Umbilical cord (tissue), 2 donors: Measurements from ENCODE around the gene PRKCB. TPM values are rescaled to one million over a fixed set of nuclear protein-coding genes. Genes with fewer than 3 reads are reported as not detected.
"Not testable (repeated sequence)": the region's sequence is repeated elsewhere in the genome, so short reads cannot be mapped to it uniquely, and the experiment has no call there.

Experiments
- DNase-seq: peaks from one replicate; pipeline ENCODE4 v3.0.0-alpha.2; 2015; ENCODE audit warnings: low spot score
- total RNA-seq: library from RNA; depleted of rRNA; stranded (reverse); fragments of >200 nt; gene quantifications from one replicate; pipeline ENCODE4 v1.2.3, GENCODE V29; 2014; ENCODE audit warnings: low replicate concordance; ENCODE audit not compliant: insufficient read depth

Gene PRKCB
- total RNA-seq, 1 donor from 2014 or later, result 17.8 TPM

DNA sequence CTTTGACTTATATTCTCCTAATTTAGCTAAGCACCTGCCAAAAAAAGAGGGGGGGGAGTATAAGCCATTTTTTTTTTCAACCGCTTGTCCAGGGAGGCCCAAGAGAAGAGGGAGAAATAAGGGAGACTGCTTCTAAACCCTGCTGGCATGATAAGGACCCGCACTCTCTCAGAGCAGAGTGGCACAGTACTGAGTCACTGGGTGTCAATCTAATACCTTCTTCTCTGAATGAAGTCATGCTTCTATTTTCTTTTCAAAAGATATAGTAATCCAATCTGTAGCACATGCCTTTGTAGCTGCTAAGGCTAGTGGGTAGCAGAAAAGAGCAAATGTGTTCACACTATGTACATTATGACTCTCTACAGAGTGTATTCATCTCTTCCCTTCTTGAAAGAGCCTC is 385.4 kb downstream of the PRKCB start:
- DNase-seq, result no peak

DNA sequence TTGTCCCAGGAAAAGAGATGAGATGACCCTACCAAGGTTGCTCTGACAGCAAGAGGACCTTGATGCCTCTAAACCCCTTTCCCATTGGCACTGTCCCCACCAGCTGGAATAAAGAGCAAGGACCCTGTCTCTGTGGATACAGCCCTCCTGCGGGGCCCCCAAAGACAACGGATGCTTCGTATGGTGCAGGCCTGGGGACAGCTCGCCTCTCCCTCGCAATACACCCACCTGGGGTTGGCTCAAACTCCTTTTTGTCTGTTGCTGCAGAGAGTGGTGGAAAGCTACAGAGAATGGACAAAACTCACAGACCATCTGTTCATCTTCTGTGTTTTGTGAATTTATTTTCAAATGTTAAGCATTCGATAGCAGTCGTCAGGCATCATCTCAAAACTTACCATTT is 392.7 kb downstream of the PRKCB start:
- no peak for DNase-seq

DNA sequence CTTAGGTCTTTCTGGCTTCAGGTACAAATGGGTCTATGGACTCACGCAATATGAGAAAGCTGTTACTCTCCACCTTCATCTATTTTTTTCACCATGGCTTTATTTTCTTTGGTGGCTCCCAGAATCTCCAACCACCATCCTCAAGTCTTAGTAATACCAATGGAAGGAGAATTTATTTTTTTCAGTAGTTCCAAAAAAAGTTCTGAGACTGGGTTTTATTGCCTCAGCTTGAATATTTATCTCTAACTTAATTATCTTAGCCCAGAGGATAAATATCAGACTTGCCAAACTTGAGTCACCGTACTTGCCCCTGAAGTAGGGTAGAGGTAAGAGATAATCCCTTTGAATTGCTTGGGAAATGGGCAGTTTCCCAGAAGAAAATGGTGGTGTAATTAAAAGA is 397.2 kb downstream of the PRKCB start:
- no peak for DNase-seq

DNA sequence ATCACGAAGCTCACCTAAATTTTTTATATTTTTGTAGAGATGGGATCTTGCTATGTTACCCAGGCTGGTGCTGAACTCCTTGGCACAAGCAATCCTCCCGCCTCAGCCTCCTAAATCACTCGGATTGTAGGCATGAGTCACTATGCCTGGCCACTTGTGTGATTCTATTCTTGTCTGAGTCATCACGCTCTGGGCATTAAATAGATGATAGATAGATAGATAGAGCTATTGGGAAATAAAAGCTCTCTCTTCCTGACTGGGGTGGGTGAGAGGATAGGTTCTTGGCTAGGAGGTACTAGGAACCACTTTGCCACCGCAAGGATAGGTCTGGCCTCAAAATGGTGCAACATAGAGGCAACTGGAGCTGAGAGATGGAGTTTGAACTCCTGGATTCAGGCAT is 399.0 kb downstream of the PRKCB start:
- no peak for DNase-seq

DNA sequence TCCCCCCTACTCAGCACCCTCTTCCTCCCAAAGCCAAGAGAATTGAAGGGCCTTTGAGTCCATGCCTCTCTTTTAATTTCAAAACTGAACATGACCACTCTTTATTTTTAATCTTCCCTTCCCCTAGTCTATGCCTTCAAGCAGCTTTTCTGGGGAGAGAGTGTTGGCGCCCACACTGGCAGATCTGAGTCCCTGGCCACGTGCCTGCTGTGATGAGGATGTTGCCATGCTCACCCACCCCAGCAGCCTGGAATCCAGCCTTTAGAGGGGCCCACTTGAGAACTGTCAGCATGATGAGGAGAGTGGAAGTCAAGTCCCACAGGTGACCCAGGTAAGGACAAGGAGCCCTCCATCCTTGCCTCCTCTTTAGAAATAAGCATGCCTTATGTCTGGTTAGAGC is 400.0 kb downstream of the PRKCB start:
- DNase-seq, result no peak

DNA sequence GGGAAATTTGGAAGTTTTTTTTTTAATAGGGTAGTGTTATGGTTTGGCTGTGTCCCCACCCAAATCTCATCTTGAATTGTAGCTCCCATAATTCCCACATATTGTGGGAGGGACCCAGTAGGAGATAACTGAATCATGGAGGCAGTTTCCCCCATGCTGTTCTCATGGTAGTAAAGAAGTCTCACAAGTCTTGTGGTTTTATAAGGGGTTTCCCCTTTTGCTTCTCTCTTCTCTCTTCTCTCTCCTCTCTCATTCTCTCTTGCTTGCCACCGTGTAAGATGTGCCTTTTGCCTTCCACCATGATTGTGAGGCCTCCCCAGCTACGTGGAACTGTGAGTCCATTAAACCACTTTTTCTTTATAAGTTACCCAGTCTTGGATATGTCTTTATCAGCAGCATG is 403.1 kb downstream of the PRKCB start:
- not testable (repeated sequence) for DNase-seq

DNA sequence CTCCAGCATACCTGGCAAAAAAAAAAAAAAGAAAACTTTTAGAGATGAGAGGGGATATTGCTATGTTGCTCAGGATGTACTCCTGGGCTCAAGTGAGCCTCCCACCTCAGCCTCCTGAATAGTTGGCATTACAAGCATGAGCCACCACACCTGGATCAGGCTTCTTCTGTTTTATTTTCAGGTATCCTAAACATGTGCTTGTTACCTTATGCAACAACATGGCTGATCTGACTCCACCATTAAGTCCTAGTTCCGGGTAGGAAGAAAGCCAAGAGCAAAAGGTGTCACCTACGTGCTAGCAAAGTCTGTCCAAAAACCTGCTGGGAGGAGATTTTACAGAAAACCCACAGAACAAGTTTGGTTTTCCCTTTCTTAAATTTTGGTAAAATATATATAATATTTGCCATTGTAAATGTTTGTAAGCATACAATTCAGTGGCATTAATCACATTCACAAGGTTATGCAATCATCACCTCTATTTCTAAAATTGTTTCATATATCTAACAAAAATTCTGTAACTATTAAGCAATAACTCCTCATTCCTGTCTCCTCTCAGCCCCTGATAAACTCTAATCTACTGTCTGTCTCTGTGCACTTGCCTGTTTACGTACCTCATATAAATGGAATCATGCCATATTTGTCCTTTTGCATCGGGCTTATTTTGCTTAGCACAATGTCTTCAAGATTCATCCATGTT is 411.3 kb downstream of the PRKCB start:
- DNase-seq, result no peak

DNA sequence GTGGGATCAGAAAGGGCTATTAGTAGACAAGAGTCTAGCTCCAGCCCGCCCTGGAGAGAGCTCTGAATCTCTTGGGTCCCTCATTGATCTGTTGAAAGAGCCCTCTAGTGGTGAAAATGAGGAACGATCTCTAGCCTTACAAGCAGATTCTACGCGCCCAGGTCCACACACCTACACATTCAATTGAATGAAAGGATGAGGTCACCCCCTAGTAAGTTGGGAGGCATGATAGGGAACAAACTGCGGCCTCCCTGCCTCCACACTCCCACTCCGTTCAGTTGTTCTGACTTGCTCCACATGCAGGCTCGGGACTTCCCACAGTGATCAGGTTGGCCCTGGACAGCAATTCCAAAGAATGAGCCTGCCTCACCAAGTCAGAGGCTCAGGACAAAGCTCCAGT is 417.4 kb downstream of the PRKCB start:
- DNase-seq, result peak; percentile 45

DNA sequence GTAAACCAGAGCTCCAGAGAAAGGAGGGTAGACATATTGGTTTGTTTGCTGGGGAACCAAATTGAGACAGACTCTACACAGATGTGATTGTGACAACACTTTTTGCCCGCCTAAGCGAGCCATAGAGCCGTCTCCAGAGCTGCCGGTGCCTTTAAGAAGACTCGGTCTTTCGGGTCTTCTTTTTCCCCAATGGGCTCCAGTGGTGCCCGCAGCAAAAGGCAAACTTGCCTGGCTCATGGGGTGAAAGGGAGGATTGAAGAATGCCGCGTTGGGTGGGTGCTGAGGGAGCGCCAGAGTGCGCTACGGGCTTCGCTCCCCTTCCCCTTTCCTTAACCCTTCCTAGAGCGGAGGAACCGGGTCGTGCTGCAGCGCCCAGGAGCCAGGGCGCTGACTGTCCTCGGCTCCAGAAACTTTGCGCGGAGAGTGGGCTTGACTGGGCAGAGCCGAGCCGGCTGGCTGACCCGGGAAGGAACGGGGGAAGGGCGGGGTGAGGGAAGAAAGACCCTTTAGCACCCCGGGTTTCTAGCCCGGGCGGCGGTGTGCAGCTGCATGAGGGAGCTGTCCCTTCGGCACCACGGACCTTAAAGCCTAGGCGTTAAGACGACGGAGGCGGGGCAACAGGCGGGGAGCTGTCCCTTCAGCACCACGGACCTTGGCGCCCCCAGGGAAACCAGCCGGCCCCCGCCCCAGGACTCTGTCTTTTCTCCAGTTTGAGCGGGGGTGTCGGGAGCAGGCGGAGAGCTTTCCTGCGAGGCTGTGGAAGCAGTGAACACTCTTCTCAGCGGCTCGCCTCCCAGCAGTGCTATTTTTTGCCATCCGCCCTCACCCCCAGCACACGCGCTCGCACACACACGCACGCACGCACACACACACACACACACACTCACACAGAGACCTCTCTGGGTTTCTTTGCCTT is 419.9 kb downstream of the PRKCB start, which contains the start of gene CACNG3:
TSS of gene CACNG3 (plus strand) at position 880 of the 916 bp plus-strand sequence. CDS start 420 bp downstream, outside the sequence.
- DNase-seq, result peak; percentile 79

DNA sequence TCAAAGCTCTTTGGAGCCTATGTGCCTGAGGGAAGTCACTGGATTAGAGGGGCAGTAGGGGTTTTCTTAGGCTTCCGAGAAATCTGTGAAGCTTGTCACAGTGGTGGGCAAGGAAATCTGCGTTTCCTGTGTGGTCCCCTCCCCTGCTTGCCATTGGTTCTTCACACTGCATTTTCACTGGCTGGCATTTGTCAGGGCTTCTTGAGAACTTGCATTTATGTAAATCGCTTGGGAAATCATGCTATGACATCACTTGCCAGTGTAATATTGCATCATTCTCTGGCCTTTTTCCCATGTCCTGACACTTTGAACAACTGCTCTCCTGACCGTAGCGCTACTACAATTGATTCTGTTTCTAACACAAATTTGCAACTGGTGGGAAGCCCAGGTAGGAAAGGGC is 422.2 kb downstream of the PRKCB start:
- no peak for DNase-seq

DNA sequence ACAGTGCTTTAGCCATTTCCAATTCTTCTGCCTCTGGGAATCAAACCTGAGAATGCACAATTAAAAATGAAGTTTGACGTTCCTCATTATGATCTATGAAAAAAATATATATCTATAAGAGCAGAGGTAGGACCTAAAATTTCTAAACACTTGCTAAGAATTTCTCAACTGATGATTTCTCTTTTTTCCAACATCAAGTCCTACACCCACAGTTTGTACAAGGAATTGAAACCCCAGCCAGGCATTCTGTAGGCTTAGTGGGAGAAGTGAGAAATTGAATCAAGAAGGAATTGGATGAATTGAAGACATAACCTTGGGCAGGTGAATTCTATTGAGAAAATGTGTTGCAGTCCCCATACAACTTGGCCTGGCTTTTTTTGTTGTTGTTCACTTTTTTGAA is 423.0 kb downstream of the PRKCB start:
- DNase-seq, result no peak

DNA sequence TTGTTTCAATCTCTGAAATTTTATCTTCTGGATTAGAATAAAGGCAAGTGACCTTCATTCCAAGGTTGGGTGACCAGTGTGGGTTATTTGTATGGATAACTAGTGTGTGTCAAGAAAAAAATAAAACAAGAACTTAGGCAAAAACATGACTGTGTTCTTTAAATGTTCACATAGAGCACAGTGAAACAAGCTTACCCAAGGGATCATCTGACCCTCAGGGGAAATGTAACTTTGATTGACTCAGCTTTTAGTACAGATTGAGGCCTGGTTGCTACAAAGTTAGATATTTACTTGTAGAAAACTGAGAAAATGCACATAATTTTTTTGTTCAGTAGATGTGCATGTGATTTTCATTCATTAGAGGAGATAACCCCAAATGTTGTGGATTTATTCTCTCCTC is 427.0 kb downstream of the PRKCB start:
- DNase-seq, result no peak

Other genes starting within 250 kb of the PRKCB start
- 122 TPM for gene NDUFAB1, start 239.7 kb upstream of the PRKCB start, total RNA-seq
- gene PALB2, start 194.7 kb upstream of the PRKCB start, total RNA-seq, result 6.3 TPM
- 35.6 TPM for gene DCTN5, start 194.5 kb upstream of the PRKCB start, total RNA-seq
- 27.4 TPM for gene PLK1, start 157.1 kb upstream of the PRKCB start, total RNA-seq
- 5.8 TPM for gene ERN2, start 122.8 kb upstream of the PRKCB start, total RNA-seq
- gene CHP2, start 81.0 kb upstream of the PRKCB start, total RNA-seq, result 0.24 TPM